NCI-H1092 treated with DMSO at 0.1 percent for 48 hours (cell line): Measurements from ENCODE around the gene SFSWAP.

Experiments
- DNase-seq: peaks from one replicate; lab custom pipeline; 2025; lab: John Stamatoyannopoulos, UW

Gene SFSWAP

DNA sequence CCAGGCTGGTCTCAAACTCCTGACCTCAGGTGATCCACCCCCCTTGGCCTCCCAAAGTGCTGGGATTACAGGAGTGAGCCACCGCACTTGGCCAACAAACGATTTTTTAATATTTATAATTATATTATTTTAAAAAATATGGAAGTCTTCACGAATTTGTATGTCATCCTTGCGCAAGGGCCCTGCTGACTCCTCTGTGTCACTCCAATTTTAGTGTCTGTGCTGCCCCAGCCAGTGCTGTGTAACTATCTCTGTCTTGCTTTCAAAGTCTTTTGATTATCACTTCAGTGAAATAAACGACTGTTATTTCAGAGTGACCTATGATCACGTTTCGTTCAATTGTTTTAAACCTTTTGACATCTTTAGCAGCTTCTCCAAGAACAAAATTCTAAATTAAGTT lies 104.2 kb downstream of the SFSWAP start:
- no peak for DNase-seq

DNA sequence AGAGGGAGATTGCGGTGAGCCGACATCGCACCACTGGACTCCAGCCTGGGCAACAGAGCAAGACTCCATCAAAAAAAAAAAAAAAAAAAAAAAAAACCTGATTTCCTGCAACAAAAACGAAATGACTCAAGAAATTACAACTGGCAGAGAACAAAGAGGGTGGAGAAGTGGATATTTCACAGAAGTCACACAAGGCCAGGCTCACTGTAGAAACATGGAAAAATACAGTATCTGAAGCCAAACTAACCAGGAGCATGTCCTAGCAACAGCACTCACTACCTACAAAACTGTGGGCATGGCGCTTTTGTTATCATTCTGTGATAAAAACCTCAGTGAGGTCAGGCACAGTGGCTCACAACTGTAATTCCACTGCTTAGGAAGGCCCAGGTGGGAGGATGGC lies 105.6 kb downstream of the SFSWAP start:
- DNase-seq = no peak

DNA sequence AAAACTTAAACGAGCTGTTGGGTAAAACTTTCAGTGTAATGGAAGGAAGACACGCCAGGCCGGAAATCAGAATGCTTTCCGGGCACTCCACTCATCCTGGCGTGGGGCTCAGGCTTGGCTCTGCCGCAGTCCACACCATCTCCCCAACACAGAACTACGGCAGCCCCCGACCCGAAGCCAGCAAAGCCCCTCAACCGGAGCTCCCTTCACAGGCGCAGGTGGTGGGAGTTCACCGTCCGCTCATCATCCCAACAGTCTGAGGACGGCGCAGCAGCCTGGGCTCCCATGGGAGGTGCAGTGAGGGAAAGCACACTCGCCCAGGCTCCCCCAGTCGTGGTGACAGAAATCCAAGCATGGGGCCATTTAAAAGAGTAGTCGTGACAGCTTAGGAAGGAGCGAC lies 106.4 kb downstream of the SFSWAP start:
- DNase-seq = no peak

DNA sequence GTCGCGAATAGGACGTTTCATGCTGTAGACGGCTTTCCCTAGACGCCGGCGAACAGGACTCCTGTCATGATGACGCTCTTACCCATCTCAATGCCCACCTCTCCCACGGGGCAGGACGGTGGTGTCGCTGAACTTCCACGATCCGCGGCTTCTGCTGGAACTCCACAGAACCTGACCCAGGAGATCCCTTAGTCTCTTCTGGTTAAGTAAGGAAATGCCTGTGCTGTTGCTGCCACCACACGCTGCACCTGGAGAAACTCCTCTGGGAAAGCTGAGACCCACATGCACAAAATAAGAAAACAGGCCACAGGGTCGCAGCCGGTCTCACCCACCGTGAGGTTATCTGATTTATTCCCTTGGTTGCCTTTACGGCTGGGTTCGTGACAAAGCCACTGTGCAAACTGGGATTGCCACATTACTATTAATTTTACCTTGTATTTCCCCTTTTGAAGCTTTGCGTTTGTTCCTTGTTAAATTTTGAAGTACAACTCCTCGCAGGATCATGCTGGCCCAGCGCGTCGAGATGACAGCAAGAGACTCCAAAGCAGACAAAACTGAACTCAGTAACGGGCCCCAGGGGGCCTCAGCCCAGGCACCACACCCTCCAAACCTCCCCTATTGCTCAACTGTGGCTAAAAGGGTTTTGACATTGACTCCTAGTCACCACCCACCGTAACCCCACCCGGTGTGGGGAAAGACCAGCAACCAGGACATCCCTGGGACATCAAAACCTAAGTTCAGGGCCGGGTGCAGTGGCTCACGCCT lies 108.1 kb downstream of the SFSWAP start:
- DNase-seq = no peak

DNA sequence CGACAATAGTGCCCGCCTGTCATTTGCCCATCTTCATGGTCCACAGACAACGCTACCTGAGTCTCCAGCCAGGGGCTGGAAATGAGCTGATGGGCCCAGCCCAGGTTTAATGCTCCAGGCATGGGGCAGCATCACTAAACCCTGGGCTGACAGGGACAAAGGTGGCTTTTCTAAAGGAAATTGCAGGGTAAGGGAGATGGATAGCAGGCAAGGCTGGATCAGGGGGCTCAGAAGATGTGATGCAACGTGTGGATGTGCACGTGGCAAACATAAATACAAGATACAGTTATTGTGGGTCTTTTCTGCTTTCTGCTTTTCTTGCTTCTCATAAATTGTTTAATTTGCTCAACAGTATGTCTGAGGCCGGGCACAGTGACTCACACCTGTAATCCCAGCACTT lies 113.6 kb downstream of the SFSWAP start:
- DNase-seq = no peak

DNA sequence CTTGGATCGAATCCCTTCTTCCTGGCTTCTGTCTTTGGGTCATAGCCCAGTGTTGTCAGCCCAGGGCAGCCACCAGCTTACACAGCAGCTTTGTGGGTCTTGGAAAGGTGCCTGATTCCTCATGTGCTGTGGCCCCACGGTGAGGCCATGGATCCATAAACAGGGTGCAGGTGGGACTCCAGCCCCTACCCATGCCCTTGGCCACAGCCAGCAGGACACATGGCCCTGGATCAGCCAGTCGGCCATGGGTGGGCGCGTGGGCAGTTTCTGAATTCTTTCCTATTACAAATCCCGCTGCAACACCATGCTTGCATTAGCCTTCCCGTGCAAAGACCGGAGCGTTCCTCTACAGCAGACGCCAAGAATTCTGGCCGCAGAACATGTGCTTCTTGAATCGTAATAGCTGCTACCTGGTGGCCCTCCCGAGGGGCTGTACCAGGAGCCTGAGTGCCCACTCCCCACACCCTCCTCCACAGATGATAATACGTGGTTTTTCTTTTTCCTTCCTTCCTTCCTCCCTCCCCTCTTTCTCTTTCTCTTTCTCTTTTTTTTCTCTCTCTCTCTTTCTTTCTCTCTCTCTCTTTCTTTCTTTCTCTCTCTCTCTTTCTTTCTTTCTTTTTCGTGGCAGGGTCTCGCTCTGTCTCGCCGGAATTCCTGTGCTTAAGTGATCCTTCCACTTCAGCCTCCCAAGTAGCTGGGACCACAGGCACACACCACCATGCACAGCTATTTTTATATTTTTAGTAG lies 114.4 kb downstream of the SFSWAP start:
- DNase-seq = no peak

DNA sequence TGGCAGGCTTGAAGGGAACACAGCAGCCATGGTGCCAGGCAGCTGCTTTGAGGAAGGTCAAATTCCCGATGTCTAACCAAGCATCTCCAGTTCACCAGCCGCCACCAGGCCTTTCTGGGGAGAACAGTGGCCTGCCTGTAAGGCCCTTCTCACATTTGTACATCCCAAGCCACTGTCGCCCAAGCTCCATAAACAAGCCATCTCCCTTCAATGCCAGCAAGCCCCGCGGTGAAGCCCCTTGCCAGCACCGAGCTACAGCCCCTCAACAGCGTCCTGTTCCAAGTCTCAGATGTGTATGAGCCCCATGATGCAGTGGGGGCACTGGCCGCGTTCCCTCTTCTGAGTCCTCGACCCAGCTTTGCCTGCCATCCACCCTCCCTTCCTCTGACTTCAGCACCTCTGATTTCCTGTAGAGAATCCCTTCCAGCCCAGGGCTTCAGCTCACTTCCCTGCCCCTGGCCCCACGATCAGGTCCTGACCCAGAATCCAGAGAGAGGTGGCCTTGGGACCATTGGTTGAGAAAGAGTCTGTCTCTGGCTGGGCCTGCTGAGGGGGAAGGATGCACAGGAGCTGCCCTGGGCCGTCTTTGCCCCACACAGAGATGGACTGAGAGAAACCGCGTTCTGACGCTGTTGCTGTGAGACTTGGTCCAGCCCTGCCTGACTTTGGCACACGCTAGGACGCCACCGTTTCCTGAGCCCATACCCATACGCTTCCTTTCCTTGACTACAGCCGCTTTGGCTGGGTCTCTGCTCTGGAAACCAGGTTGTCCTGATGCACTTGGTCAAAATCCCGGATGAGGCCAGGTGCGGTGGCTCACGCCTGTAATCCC lies 115.4 kb downstream of the SFSWAP start:
- no peak for DNase-seq

DNA sequence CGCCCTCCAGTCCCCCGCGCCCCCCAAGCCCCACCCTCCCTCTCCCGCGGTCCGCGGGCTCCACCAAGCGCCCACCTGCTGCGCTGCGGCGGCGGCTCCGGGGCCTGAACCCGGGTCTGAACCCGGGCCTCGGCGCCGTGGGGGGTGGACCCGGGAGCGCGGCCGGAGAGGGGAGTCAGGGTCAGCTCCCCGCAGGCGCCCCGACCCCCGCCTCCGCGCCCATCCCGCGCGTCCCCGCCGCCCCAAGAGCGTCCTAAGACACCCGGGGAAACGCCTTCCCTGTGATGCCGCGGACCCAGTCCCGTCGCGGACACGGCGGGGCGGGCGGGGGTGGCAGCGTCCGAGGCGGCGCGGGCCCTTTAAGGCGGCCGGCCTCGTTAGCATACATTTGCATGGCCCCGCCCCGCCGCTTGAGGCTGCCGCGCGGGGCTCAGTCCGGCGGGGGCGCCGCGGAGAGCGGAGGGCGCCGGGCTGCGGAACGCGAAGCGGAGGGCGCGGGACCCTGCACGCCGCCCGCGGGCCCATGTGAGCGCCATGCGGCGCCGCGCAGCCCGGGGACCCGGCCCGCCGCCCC lies 117.2 kb downstream of the SFSWAP start, which contains the start of gene MMP17:
MMP17 (plus strand) TSS at position 433 of the 574 bp plus-strand sequence; CDS start at position 535, 102 bp downstream.
- DNase-seq = peak; percentile 16

DNA sequence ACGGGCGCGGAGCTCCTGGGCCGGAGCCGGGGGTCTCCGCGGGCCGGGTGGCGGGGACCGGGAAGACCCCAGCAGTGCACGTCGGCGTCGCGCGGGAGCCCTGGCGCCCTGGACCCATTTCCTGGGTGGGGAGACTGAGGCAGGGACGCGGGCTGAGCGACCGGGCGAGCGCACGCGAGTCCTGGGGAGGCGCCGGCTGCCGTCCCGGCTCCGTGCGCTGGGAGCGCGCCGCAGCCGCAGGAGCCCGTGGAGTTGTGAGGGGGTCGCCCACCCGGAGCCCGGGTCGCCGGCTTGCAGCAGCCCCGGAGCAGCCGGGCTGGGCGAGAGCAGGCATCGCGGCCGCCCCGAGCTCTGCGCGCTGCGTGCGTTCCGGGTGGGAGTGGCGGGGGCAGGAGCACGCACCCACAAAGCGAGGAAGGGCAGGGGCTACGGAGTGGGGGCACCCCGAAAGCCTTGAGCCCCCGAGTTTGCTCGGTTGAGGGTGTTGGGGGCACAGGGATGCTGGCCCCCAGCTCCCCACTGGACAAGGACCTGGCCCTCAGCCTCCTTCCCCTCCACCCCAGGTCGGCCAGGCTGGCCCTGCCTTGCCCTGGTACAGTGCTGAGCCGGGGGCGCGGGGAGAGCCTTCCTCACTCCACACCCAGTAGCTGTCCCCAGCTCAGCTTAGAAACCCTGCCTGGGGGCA lies 117.9 kb downstream of the SFSWAP start:
- DNase-seq = peak; percentile 9

DNA sequence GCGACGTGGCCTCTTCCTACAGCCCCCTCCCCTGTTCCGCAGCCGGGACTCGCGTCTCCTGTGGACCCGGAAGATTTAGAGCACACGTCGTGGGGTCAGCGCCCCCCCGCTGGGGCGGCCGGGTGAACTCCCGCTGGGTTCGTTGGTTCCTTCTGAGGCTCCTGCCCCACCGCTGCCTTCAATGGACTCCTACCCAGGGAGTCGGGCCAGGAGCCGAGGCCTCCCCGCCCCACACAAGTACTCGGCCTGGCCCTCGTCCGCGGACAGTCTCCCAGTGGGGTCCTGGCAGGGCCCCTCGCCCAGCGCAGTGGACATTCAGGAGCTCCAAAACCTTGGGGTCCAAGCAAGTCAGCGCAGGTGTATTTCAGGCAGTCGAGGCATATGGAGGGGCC lies 118.5 kb downstream of the SFSWAP start:
- DNase-seq = no peak

DNA sequence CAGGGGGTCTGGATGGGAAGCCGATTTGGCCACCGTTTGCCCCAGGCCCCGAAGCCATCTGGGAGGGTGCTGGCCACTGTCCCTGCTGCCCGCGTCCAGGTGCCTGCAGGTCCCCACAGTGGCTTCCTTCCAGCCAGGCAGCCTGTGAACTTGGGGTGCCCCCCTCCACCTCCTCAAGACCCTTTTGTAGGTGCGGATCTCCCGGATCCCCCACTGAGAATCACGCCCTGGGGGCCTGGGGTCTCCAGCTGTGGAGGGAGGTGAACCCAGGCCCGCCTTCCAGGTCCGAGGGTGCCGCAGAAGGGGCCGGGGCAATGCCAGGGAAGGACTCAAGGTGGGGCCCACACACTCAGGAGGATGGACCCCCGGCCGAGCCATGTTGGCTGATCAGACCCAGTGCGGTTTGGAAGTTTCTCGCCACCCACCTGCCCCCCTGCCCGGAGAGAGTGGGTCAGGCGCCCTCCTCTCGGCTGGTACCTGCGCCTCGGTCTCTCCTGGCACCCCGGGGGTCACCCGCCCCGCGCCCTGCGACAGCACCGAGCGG lies 119.0 kb downstream of the SFSWAP start:
- no peak for DNase-seq

DNA sequence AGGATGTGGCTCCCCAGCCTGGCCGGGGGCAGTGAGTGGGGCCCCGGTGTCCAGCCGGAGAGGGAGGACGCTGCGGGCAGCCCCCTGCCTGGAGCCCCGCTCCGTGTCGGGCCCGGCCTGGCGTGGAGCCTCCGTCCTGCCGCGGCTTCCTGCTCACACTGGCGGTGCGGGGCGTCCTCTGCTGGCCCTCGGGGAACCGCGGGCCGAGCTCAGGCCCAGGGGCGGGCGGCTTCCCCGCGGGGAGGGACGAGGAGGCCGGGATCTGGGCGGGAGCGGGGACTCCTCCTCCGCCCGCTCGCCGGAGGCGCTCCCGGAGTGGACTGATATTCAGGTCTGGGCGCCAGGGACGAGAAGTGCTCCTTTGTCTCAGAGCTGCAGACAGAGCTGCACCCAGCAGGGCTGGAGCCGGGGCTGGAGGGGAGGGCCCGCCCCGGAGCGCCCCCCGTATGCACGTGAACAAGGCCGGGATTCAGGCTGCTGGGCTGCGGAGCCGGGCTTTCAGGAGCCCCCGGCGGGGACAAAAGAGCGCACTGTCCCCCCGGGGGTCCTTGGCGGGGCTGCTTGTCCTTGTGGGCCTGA lies 119.5 kb downstream of the SFSWAP start:
- DNase-seq = peak; percentile 64

DNA sequence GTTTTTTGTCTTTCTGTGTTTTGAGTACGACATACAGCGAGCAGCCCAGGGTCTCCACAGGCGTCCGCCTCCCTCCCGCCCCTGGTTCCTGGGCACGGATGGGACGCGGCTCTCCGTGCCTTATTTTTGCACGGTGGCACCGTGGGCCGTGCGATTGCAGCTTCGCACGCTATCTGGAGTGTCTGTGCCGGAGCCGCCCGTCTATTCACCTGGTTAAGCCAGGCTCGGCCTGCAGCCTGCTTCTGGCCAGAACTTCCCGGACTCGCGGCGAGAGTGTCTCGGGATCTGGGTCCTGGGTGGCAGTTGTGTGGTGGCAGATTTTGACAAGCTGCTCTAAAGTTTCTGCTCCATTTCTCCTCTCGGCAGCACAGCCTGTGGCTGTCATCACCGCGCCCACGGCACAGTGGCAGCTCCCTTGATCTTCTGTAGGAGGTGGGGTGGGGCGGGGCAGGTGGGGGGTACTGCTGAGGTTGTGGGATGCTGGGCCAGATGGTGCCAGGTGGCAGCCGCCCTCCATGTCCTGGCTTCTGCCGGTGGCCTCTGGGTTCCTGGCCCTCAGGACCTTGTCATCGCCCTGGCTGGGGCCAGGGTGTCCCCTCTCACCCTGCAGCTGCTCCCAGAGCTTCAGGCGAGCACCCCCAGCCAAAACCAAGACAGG lies 120.2 kb downstream of the SFSWAP start:
- peak; percentile 64 for DNase-seq

DNA sequence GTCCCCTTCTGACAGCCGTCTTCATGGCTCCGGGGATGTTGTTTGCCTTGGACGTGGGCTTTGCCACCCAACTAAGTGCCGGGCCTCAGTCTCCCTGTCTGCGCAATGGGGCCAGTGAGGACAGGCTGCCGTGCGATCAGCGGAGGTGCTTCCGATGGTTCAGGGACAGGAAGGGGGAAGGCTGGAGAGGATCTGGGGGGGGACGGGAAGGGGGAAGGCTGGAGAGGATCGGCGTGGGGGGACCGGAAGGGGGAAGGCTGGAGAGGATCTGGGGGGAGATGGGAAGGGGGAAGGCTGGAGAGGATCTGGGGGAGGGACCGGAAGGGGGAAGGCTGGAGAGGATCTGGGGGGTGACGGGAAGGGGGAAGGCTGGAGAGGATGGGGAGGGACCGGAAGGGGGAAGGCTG lies 120.7 kb downstream of the SFSWAP start:
- peak; percentile 7 for DNase-seq

DNA sequence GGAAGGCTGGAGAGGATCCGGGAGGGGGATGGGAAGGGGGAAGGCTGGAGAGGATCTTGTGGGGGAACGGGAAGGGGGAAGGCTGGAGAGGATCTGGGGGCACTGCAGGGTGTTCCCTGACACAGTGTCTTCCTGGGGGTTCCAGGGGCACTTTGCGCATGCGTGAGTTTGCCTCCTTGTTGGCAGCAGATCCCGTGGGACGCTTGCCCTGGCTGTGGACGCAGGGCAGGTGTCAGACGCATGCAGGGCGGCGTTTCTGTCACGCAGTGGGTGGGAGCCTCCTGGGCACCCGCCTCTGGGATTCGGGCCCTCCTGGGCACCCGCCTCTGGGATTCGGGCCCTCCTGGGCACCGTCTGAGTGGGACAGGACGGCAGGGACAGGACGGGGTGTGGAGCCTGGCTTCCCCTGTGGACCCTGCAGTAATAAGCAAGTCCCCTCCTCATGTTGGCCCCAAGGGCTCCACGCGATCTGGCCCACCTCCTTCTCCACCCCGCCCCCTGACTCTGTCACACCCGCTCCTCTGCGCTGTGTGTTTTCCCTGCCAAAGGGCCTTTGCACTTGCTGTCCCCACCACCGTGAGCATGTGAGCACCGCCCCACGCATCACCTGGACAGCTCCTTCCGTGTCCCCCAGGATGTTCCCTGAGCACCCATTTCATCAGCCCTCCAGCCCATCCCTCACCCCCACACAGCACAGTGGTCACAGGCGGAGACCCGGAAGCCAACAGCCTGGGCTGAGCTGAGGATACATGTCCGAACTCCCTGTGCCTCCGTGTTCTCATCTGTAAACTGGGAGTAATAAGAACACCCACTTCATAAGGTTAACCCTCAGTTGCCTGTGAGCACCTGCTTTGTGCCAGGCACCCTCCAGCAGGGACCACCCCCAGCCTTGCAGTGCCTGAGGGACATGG lies 121.7 kb downstream of the SFSWAP start:
- peak; percentile 54 for DNase-seq

DNA sequence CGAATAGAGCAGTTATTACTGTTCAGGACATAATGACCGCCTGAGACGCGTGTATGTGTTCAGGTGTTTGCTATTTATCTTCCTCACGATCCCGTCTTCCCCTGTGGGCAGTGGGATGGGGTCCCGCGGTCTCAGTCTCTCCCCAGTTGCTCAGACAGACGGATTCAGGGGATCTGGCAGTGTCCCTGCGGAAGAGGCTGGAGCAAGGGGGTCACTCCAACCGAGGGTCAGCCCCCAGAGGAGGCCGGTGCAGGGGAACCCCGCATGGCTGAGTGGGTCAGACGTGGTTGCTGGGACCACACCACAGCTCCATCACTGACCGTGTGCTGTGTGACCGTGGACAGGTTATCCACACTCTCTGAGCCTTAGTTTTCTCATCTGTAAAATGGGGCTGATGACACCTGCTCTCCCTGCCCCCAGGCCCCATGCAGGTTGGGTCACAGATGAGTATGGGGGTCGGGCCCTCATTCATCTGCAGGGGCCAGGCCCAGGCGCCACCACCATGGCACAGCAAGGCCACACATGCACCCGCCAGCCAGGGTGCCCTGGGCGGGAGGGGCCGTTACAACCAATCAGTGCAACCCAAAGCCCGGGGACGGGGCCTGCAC lies 122.5 kb downstream of the SFSWAP start:
- DNase-seq = no peak

DNA sequence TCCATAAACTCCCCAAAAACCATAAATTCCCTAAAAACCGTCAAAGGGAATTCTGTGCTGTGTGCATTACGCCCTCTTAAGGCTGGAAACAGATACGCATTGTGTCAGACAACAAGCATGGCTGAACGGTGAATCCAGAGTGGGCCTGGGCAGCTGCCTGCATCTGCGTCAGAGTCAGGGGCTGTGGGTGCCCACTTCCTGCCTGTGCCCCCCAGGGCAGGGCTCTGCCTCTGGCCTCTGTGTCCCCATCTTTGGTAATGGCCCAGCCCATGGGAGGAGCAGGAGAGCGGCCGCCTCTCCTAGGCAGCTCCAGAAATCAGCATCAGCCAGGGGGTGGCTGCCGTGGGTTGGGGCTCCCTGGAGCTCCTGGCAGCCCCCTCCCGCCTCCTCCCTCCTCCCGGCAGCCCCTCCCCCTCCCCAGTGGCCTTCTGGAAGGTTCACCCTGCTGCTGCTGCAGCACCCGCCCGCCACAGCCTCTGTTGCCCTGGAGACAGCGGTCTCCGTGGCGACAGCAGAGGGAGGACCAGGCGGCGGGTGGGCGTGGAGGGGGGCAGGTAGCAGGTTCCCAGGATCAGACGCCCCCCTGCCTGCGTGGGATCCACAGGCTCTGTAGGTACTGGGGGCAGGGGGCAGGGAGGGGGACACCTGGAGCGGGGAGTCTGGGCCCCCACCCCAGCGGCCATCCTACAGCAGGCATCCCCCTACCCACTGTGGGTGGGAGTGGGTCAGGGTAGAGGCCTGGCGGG lies 123.2 kb downstream of the SFSWAP start:
- DNase-seq = no peak
